K562 (cell line): ENCODE results near the gene CPNE9. TPM values are rescaled to one million over a fixed set of nuclear protein-coding genes. Genes with fewer than 3 reads are reported as not detected.

Experiments used
- ARNT ChIP-seq, 2 experiments: fragments of 450-650 bp; IDR thresholded peaks; 2 replicates each; pipeline ENCODE4 v1.6.1; 2016; ENCODE audit warnings: mild to moderate bottlenecking in 1 of 2
- ATF6 ChIP-seq: sonication (generic); formaldehyde crosslinking; IDR thresholded peaks from 2 replicates; pipeline ENCODE4 v1.4.0; 2020; ENCODE audit warnings: mild to moderate bottlenecking, missing genetic modification reagents
- BCLAF1 ChIP-seq, 2 experiments: fragments of 450-650 bp in 1 of 2; IDR thresholded peaks; 2 replicates each; pipeline ENCODE4 v1.6.1; 2011 to 2017; ENCODE audit warnings: low read depth in 2 of 2, antibody characterized with exemption in 1 of 2, borderline replicate concordance in 1 of 2, low read length in 1 of 2, mild to moderate bottlenecking in 1 of 2, mixed read lengths in 1 of 2; ENCODE audit not compliant: control insufficient read depth in 1 of 2
- DACH1 ChIP-seq: fragments of 450-650 bp; IDR thresholded peaks from 2 replicates; pipeline ENCODE4 v1.6.1; 2018; ENCODE audit not compliant: partially characterized antibody
- DPF2 ChIP-seq: fragments of 450-650 bp; IDR thresholded peaks from 2 replicates; pipeline ENCODE4 v1.6.1; 2016
- ELF4 ChIP-seq: fragments of 450-650 bp; formaldehyde crosslinking; IDR thresholded peaks from 2 replicates; pipeline ENCODE4 v1.4.0; 2022; ENCODE audit warnings: missing genetic modification characterization
- HBP1 ChIP-seq: fragments of 450-650 bp; formaldehyde crosslinking; IDR thresholded peaks from 2 replicates; pipeline ENCODE4 v1.4.0; 2022; ENCODE audit warnings: missing genetic modification characterization
- MLLT1 ChIP-seq, 2 experiments: fragments of 450-650 bp; IDR thresholded peaks; 2 replicates each; pipeline ENCODE4 v1.6.1; 2016
- NR2C2 ChIP-seq, 2 experiments: fragments of 200-800 bp in 1 of 2; sonication (Bioruptor generic) in 1 of 2; sonication (generic) in 1 of 2; formaldehyde crosslinking in 1 of 2; IDR thresholded peaks; 2 replicates each; pipeline versions ENCODE4 v1.6.1 to v1.8.0; 2016 to 2022; ENCODE audit warnings: mild to moderate bottlenecking in 1 of 2, missing compliant biosample characterization in 1 of 2, missing genetic modification characterization in 1 of 2, missing genetic modification reagents in 1 of 2
- TFAP4 ChIP-seq: sonication (generic); formaldehyde crosslinking; IDR thresholded peaks from 2 replicates; pipeline ENCODE4 v1.8.0; 2022; ENCODE audit warnings: missing genetic modification reagents, mild to moderate bottlenecking, moderate library complexity, borderline replicate concordance
- ZC3H8 ChIP-seq: fragments of 450-650 bp; IDR thresholded peaks from 2 replicates; pipeline ENCODE4 v1.6.1; 2017
- ZNF280A ChIP-seq: fragments of 450-650 bp; IDR thresholded peaks from 2 replicates; pipeline ENCODE4 v1.6.1; 2018; ENCODE audit warnings: mild to moderate bottlenecking, low read depth; ENCODE audit not compliant: partially characterized antibody
- ZNF507 ChIP-seq: conservative IDR thresholded peaks from 2 replicates; pipeline ENCODE4 v1.6.1; 2017; ENCODE audit warnings: missing genetic modification characterization, missing compliant biosample characterization
- ZNF668 ChIP-seq: fragments of 250-450 bp; sonication (Bioruptor Pico); IDR thresholded peaks from 2 replicates; pipeline ENCODE4 v1.8.0; 2022; ENCODE audit warnings: mild to moderate bottlenecking, inconsistent platforms
- polyA plus RNA-seq, 8 experiments: library from polyadenylated mRNA; depleted of rRNA in 4 of 8; stranded (reverse) in 5 of 8; unstranded in 3 of 8; fragments of >200 nt; fragmentation: Nextera tagmentation in 2 of 8; fragmentation: Illumina TruSeq in 1 of 8; extraction: Ambion mirVana in 2 of 8; extraction: Trizol in 1 of 8; gene quantifications; 2 replicates each; pipeline versions ENCODE4 v1.2.1 to v1.2.3, GENCODE V29; 2011 to 2014; ENCODE audit warnings: inconsistent platforms in 1 of 8, missing spikeins in 1 of 8
- total RNA-seq, 7 experiments: library from RNA; depleted of rRNA in 6 of 7; stranded (reverse); fragments of >200 nt in 6 of 7; fragmentation: Illumina TruSeq in 2 of 7; extraction: Trizol in 2 of 7; gene quantifications; 2 replicates each; pipeline versions ENCODE4 v1.2.1 to v1.2.3, GENCODE V29; 2011 to 2021; ENCODE audit warnings: low replicate concordance in 1 of 7

Gene CPNE9
- total and polyA plus RNA-seq, 9 of the 15 experiments (the other 6 are each of a cell fraction or from before 2014, with no cell fraction given): 0.22 to 0.56 (median 0.29) TPM; not detected in 3

- TF ChIP-seq ZNF280A (peak; percentile 6), MLLT1 (IDR thresholded peaks at IDR 0.05) (0 out of 4 replicates have a peak, but pooled peaks have one; percentile 25 to 62), BCLAF1 (IDR thresholded peaks at IDR 0.05; ENCODE audit: borderline replicate concordance in 1 of 2, control insufficient read depth in 1 of 2, low read depth in 2 of 2, low read length in 1 of 2) (peak in 1 of 2 experiments; percentile 72; a peak in 1 of 4 replicates), ZNF507 (tag) (no peak), DPF2 (peak; percentile 59), TFAP4 (peak; percentile 66), ZNF668 (CRISPR knock-in tag) (no peak), ELF4 (CRISPR knock-in tag) (peak; percentile 86), NR2C2 (CRISPR knock-in tag; IDR thresholded peaks at IDR 0.05) (no peak), NR2C2 (tag; IDR thresholded peaks at IDR 0.05) (no peak), ZC3H8 (0 out of 2 replicates have a peak, but pooled peaks have one; percentile 72), HBP1 (CRISPR knock-in tag) (0 out of 2 replicates have a peak, but pooled peaks have one; percentile 77), ARNT (IDR thresholded peaks at IDR 0.05) (peak; percentile 44 to 77; a peak in 2 of 4 replicates), DACH1 (peak; percentile 81), ATF6 (no peak)
Measured at GRCh38 chr3:9730657-9731205, 27.1 kb downstream of the CPNE9 start (continued).
